Measurements from ENCODE around the gene DGKZ. TPM values are rescaled to one million over a fixed set of nuclear protein-coding genes. Genes with fewer than 3 reads are reported as not detected.

The DGKZ gene
- total RNA-seq, 1 donor from 2014 or later, result 12.5 TPM

GRCh38 chr11:46385169-46386004 lies 38.1 kb downstream of the DGKZ start:
- peaks cover 38% of the 10 kb centered on the region for H3K27me3 ChIP-seq
- peaks cover 16% of the 10 kb centered on the region for H3K79me2 ChIP-seq (ENCODE audit: low read depth)
- TF ChIP-seq EZH2phosphoT487 (IDR thresholded peaks at IDR 0.05) (no peak), EZH2 (IDR thresholded peaks at IDR 0.05) (no peak), CTCF (IDR thresholded peaks at IDR 0.05) (no peak)
- peaks cover 26% of the 10 kb centered on the region for H3K4me1 ChIP-seq
- H3K27ac ChIP-seq, result no peak overlapping the region
- no peaks in the 10 kb centered on the region for H3K9me3 ChIP-seq (ENCODE audit: low read depth)
- peaks cover 38% of the 10 kb centered on the region for H3K27me3 Mint-ChIP-seq (ENCODE audit: insufficient read depth, low read depth)
- H2AFZ ChIP-seq (replicated peaks), result no peak overlapping the region
- peak overlapping the region; percentile 22 for H3K4me3 Mint-ChIP-seq
- H3K27ac Mint-ChIP-seq, result no peak overlapping the region
- H3K4me3 ChIP-seq, result no peak overlapping the region
- peaks cover 29% of the 10 kb centered on the region for H3F3A ChIP-seq (ENCODE audit: low read depth)
- no peak overlapping the region for H3K4me2 ChIP-seq
- peaks cover 42% of the 10 kb centered on the region for H3K4me1 Mint-ChIP-seq
- peaks cover 7% of the 10 kb centered on the region for H3K36me3 Mint-ChIP-seq
- H3K36me3 ChIP-seq, result no peaks in the 10 kb centered on the region
- peaks cover 58% of the 10 kb centered on the region for H4K20me1 ChIP-seq (ENCODE audit: low read depth)
- no peak for DNase-seq (ENCODE audit: low spot score)
- H3K9me3 Mint-ChIP-seq, result peaks cover 2% of the 10 kb centered on the region
- no peak overlapping the region for H3K9ac ChIP-seq

- H3K9me3 Mint-ChIP-seq, result peaks cover 2% of the 10 kb centered on the region
- no peak for TF ChIP-seq EZH2phosphoT487 (IDR thresholded peaks at IDR 0.05)
- TF ChIP-seq CTCF (IDR thresholded peaks at IDR 0.05), result no peak
- no peak for TF ChIP-seq EZH2 (IDR thresholded peaks at IDR 0.05)
- H4K20me1 ChIP-seq (ENCODE audit: low read depth), result peaks cover 63% of the 10 kb centered on the region
- H3K4me3 ChIP-seq, result no peak overlapping the region
- H3K4me1 Mint-ChIP-seq, result peaks cover 42% of the 10 kb centered on the region
- H3K4me1 ChIP-seq, result peaks cover 33% of the 10 kb centered on the region
- H3F3A ChIP-seq (ENCODE audit: low read depth), result peaks cover 22% of the 10 kb centered on the region
- H3K27ac ChIP-seq, result no peak overlapping the region
- peaks cover 43% of the 10 kb centered on the region for H3K27me3 Mint-ChIP-seq (ENCODE audit: insufficient read depth, low read depth)
- H3K4me3 Mint-ChIP-seq, result peak overlapping the region; percentile 22
- H3K36me3 ChIP-seq, result no peaks in the 10 kb centered on the region
- H3K27ac Mint-ChIP-seq, result no peak overlapping the region
- no peaks in the 10 kb centered on the region for H3K9me3 ChIP-seq (ENCODE audit: low read depth)
- DNase-seq (ENCODE audit: low spot score), result no peak
- H3K79me2 ChIP-seq (ENCODE audit: low read depth), result peaks cover 16% of the 10 kb centered on the region
- no peak overlapping the region for H3K9ac ChIP-seq
- H3K4me2 ChIP-seq, result no peak overlapping the region
- H3K27me3 ChIP-seq, result peaks cover 45% of the 10 kb centered on the region
- no peak overlapping the region for H2AFZ ChIP-seq (replicated peaks)
- peaks cover 7% of the 10 kb centered on the region for H3K36me3 Mint-ChIP-seq
These were observed 38.8 kb downstream of the DGKZ start for GRCh38 chr11:46386005-46386578.

GRCh38 chr11:46386674-46387073 lies 39.4 kb downstream of the DGKZ start:
- Histone ChIP-seq H3K27ac (no peak overlapping the region), H3K36me3 (no peaks in the 10 kb centered on the region), H3K79me2 (ENCODE audit: low read depth) (peaks cover 16% of the 10 kb centered on the region), H3K4me1 (peaks cover 35% of the 10 kb centered on the region), H3K9ac (no peak overlapping the region), H3K4me2 (no peak overlapping the region), H4K20me1 (ENCODE audit: low read depth) (peaks cover 66% of the 10 kb centered on the region), H2AFZ (replicated peaks) (no peak overlapping the region), H3K27me3 (peaks cover 50% of the 10 kb centered on the region), H3K9me3 (ENCODE audit: low read depth) (no peaks in the 10 kb centered on the region), H3K4me3 (no peak overlapping the region), H3F3A (ENCODE audit: low read depth) (peaks cover 19% of the 10 kb centered on the region)
- peaks cover 43% of the 10 kb centered on the region for H3K27me3 Mint-ChIP-seq (ENCODE audit: insufficient read depth, low read depth)
- H3K27ac Mint-ChIP-seq, result no peak overlapping the region
- TF ChIP-seq EZH2phosphoT487 (IDR thresholded peaks at IDR 0.05) (no peak), EZH2 (IDR thresholded peaks at IDR 0.05) (no peak), CTCF (IDR thresholded peaks at IDR 0.05) (no peak)
- peaks cover 2% of the 10 kb centered on the region for H3K9me3 Mint-ChIP-seq
- peaks cover 7% of the 10 kb centered on the region for H3K36me3 Mint-ChIP-seq
- no peak for DNase-seq (ENCODE audit: low spot score)
- peaks cover 42% of the 10 kb centered on the region for H3K4me1 Mint-ChIP-seq
- no peak overlapping the region for H3K4me3 Mint-ChIP-seq

Measured in neural progenitor cell (in vitro differentiated cells).